Activated CD8-positive, alpha-beta memory T cell treated with anti-CD3 and anti-CD28 coated beads, Interleukin-2, amount 50 U/mL, for 48 hours (primary cell): ENCODE data around the gene NKX1-2.
"Not testable (repeated sequence)": the region's sequence is repeated elsewhere in the genome, so short reads cannot be mapped to it uniquely, and the experiment has no call there.

Experiments
- DNase-seq: peaks from one replicate; pipeline ENCODE4 v3.0.0-alpha.2; 2020

Gene NKX1-2

DNA sequence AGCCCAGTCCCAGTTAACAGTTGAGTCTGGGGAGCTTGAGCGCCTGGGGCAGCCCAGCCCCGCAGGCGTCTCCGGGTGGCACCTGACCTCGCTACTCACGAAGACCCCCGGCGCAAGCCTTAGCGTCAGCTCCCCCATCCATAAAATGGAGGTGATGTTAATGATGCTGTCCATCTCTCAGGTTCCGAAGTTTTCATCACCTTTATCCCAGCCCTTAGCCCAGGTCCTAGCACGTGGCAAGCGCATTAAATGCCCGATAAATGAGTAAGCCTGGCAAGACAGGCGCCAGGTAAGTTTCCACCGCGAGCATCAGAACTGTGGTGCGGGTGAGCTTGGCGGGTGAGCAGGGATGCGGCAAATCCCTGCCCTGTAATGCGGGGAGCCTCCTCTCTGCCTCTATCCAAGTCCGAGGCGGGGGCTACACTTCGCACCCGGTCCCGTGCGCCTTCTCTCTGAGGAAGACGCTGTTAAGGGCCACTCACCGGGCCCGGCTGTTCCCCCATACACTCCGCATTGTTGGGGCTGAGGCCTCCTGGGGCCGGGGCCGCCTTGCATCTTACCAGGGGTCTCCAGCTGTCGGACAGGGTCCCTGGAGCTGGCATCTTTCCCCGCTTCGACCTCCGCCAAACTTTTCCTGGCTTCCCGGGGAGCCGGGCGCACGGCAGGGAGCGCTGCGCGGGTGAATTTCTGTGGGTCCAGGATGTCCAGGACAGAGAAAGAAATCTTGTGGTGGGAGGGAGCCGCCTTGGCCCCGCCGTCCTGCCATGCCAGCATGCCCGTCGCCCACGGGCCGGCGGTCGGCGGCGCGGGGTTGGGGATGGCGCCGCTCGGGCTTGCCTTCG, 444 bp downstream of the NKX1-2 start:
- no peak for DNase-seq

DNA sequence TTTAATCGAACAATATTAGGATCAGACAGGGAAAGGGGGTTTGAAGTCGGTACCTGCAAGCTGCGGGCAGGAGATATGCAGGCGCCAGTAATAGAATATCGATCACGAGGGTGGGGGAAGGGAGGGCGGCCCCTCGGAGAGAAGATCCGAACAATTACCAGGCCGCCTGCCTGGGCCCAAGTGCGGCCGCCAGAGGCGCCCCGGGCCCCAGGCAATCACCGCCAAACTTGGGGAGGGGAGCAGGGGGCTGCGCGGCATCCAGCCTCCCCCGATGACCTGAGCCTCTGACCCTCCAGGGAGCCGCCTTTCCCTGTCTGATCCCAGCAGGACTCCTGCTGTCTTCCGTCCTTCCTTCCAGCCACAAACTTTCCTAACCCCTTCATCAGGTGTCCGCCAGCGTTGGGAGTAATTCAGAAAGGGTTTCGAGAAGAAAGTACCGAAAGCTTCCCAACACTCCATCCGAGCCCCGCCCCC, 1.1 kb downstream of the NKX1-2 start:
- no peak for DNase-seq

DNA sequence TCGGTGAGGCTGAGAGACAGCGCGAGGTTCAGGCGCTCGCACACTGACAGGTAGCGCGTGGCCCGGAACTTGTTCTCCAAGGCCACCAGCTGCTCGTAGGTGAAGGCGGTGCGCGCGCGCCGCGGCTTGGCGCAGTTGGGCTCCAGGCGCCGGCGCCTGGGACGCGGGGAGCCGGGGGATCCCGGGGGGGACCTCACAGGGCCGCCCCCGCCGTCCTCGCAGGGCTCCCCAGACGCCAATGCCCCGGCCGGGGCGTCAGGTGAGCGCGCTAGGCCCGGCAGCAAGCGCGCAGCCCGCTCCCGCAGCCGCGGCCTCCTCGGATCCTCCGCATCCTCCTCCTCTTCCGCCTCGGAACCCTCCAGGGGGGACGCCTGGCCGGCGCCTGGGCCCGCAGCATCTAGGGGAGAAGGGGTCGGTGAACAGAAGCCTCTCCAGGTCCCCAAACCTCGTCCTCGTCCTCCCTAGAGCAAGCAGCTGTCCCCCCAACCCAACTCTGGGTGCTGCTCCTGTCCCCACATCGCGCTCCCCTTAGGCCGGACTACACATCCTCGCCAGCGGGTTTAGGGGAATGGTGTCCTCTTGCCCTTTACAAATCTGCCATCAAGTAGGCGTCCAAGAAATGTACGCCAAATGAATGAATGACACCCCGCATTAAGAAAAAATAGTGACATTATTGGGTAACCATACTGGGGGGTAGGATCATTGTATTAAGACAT, 1.9 kb downstream of the NKX1-2 start:
- DNase-seq: no peak

DNA sequence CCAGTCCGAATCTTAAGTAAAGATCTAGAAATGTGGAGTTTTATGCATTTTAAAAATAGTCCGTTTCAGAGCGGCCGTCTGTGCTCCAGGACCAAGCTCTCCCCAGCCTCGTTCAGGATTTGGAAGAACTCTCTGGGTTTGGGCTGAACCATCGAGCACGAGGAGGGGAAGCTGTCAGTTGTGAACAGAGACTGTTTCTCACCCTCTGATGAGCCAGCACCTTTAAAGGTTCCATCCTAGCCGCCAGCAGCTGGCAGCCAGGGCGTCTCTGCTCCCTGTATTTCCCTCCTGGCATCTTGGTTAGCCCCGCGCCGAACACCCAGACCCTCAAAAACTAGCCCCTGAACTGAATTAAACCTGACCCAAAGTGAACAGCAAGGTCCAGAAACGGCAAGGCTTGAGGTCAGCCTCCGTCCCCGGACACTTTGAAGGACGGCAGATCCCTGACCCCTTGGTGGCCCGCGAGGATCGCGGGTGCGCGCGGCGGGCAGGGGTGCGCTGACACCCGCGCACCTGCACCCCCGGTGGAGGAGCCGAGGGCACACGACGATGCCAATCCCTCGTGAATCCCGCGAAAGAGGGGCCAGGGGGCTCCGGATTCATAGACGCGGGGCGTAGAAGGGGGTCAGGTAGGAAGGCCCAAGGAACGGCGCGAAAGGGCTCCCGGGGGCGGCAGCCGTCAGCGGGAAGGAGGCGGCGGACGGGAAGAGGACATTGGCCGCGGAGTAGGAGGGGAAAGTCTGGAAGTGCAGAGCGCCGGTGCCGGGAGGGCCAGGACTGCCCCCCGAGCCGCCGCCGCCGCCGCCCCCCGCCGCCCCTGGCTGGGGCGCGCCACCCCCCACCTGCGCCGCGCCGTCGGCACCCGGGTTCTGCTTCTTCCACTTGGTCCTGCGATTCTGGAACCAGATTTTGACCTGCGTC, 2.7 kb downstream of the NKX1-2 start:
- DNase-seq: no peak

DNA sequence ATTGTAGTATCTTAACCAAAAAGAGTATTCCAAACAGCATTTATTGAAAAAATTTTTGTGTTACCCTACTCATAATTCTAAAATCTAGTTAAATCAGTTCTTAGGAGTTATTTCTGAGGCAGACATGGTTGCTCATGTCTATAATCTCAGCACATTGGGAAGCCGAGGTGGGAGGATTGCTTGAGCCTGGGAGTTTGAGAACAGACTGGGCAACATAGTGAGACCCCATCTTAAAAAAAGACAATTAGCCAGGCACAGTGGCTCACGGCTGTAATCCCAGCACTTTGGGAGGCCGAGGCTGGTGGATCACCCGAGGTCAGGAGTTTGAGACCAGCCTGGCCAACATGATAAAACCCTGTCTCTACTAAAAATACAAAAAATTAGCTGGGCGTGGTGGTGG, 8.1 kb downstream of the NKX1-2 start:
- DNase-seq: not testable (repeated sequence)

DNA sequence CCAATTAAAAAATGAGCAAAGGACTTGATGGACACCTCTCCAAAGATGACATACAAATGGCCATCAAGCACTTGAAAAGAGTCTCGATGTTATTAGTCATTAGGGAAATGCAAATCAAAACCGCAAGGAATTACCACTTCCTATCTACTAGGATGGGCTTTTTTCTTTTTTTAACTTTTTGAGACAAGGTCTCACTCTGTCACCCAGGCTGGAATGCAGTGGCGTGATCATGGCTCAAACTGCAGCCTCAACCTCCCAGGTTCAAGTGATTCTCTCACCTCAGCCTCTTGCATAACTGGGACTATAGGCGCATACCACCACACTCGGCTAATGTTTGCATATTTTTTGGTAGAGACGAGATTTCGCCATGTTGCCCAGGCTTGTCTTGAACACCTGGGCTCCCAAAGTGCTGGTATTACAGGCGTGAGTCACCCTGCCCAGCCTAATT, 13.6 kb downstream of the NKX1-2 start:
- DNase-seq: no peak

DNA sequence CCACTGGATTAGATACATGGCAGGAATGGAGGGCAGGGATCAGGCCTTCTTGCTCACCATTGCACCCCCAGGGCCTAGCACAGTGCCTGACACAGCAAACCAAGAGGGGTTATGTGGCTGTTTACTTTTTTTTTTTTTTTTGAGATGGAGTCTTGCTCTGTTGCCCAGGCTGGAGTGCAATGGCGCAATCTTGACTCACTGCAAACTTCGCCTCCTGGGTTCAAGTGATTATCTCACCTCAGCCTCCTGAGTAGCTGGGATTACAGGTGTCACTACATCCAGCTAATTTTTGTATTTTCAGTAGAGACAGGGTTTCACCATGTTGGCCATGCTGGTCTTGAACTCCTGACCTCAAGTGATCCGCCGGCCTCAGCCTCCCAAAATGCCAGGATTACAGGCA, 14.2 kb downstream of the NKX1-2 start:
- DNase-seq: not testable (repeated sequence)

DNA sequence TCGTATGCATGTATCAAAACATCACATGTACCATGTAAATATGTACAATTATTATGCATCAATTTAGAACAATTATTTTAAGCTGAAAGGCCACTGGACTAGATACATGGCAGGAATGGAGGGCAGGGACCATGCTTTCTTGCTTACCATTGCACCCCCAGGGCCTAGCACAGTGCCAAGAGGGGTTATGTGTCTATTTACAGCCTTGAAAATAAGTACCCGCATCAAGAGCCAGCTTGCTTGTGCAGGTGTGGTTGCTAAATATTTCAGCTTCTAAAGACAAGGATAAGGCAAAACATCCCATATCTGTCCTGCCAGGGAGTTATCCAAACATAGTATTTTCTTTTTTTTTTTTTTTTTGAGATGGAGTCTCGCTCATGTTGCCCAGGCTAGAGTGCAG, 16.4 kb downstream of the NKX1-2 start:
- DNase-seq: no peak

DNA sequence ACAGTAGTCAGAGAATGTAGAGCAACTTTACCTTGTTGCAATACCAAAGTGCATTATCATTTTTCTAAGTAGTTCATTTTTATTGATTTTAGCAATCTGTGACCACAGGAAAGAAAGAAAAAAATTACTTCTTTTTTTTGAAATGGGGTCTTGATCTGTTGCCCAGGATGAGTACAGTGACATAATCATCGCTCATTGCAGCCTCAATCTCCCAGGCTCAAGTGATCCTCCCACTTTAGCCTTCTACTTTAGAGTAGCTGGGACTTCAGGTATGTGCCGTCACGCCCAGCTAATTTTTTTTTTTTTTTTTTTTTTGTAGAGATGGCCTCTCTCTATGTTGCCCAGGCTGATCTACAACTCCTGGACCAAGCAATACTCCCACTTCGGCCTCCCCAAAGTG, 19.8 kb downstream of the NKX1-2 start:
- DNase-seq: no peak

DNA sequence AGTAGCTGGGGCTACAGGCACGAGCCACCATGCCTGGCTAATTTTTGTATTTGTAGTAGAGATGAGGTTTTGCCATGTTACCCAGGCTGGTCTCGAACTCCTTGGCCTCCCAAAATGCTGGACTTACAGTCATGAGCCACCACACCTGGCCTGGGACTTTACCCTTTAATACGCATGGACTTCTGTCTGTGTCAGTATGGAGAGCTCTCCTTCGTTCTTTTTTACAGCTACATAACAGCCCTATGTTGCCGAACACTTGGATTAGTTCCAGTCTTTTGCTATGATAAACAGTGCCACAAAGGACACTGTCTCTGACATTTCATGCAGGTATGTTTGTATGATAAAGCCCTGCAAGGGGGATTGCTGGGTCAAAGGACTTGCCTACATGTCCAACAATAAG, 20.3 kb downstream of the NKX1-2 start:
- DNase-seq: no peak

DNA sequence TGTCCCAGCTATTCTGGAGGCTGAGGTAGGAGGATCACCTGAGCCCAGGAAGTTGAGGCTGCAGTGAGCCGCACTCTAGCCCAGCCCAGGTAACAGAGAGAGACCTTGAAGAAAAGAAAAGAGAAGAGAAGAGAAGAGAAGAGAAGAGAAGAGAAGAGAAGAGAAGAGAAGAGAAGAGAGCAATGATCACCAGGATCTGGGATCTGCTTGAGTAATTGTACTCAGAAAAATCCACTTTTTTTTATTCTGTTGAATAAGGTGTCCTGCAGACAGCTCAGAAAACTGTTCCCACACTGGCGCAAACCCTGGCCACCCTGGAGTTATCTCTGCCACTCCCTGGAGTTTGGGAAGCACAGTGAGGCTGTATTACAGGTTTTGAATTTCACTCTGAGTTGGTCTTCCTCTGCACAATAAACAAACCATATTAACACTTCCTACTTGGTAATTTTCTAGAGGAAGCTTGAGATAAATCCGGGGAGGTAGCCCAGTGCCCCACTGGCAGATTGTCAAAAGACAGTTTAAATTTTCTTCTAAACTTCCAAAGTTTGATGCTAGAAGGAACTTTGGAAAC, 21.5 kb downstream of the NKX1-2 start:
- DNase-seq: no peak

DNA sequence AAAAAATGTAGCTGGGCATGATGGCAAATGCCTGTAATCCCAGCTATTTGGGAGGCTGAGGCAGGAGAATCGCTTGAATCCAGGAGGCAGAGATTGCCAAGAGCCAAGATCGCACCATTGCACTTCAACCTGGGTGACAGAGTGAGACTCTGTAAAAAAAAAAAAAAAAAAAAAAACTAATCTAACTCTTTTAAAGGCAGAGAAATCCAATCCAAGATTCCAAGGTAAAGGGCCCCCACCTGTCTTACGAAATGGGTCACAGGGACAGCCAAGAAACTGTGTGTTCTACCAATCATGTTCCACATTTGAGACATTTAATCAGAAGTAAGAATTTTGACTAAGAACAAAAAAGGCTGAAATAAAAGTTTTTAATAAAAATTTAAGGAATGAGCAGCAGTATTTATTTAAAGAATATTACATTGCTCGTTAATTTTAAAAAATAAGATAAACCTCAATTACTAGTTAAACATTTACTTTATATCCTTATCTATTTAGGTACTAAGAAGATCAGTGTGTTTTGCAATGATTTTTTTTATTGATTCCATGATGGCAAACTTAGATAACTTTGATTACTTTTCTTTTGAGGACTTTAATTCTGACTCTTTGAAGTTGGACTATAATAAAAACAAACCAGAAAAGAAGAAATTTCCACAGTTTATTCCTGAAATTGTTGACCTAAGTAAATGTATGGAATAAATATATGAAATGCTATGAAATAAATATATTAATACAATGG, 24.4 kb downstream of the NKX1-2 start:
- DNase-seq: no peak

DNA sequence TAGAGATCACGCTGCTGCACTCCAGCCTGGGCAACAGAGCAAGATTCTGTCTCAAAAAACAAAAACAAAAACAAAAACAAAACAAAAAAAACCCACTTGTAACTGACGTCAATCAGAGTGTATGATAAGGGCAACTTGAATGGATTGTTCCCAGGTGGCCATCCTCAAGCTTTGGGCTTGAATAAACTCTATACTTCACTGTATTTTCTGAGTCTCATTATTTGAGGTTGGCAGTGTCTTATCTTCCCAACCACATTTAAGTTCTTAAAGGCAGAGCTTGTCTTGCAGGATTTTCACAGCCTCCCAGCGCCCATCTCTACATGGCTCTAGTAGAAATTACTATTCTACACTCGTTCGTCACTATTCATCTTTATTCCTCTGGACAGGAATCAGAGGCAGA, 26.0 kb downstream of the NKX1-2 start:
- no peak for DNase-seq

DNA sequence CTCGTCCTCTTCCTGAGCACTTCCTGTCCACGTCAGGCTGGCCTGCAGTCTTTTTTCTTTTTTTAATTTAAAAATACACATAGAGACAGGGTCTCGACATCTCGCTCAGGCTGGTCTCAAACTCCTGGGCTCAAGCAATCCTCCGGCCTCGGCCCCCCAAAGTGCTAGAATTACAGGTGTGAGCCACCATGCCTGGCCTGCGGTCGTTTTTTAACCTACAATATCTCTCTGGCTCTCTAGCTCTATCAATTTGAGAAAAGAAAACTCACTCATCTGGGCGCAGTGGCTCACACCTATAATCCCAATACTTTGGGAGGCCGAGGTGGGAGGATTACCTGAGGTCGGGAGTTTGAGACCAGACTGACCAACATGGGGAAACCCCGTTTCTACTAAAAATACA, 27.1 kb downstream of the NKX1-2 start:
- no peak for DNase-seq

DNA sequence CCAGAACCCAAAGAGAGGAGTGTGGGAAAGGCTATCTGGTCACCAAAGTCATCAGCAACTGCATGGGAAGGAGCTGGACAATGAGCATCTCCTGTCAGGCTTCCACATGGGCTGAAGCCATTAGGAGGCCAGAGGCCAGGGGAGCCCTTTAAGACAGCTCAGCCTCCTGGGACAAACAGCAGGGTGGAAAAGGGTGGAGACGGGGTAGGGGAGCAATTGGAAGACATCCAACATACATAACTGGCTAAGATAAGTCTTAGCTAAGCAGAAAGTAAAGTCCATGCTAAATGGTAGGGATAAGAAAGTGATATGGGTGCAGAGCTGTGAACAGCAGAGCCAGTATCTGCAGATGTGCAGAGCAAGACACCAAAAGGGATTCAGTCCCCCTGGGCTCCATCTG, 29.6 kb downstream of the NKX1-2 start:
- no peak for DNase-seq

DNA sequence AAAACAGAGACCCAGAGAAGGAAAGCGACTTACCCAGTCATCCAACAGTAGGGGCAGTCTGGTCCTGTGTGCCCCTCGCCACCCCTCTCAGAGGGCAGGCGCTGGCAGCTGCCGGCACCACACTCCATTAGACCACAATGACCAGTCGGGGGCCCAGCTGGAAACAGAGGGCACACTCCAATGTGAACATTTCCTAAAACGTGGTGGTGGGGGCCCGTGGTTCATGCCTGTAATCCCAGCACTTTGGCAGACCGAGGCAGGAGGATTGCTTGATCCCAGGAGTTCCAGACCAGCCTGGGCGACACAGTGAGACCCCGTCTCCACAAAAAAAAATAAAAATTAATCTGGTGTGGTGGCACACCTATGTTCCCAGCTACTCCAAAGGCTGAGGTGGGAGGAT, 30.2 kb downstream of the NKX1-2 start:
- DNase-seq: no peak

DNA sequence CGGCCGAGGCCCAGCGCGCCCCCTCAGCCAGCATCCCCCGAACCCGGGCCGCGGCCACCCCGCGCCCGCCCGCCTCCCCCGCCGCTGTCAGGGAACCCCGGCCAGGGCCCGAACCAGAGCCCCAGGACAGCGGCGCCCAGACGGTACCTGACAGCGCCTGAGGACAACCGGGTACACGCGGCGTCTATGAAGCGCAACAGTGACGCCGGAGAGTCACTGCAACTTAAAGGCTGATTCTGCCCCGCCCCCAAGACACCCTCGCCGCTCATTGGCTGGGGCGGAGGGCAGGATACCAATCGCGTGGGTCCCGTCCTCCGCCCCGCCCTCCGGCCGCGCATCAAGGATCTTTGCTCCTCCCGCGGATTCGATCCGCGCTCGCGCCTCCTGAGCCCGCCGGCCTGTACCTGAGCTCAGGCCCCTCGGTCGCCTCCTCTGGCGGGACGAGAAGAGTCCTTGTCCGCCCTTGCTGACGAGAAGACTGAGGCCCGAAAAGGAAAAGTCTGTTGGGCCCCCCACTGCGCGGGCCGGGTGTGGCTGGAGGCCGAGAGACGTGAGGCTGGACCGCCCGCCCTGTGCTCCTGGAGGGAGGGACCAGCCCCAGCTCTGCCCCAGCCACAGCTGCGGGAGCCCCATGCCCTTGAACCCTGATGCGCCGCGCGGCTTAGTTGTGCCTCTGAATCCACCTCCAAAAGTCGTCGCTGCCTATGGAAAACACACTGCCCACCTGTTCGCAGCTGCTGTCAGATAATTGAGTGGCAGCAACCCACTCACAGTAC, 30.9 kb downstream of the NKX1-2 start, which contains the start of gene OAT:
OAT (minus strand) TSS at position 198 of the 776 bp plus-strand sequence. CDS start 6,752 bp downstream, outside the sequence.
- peak; percentile 95 for DNase-seq

DNA sequence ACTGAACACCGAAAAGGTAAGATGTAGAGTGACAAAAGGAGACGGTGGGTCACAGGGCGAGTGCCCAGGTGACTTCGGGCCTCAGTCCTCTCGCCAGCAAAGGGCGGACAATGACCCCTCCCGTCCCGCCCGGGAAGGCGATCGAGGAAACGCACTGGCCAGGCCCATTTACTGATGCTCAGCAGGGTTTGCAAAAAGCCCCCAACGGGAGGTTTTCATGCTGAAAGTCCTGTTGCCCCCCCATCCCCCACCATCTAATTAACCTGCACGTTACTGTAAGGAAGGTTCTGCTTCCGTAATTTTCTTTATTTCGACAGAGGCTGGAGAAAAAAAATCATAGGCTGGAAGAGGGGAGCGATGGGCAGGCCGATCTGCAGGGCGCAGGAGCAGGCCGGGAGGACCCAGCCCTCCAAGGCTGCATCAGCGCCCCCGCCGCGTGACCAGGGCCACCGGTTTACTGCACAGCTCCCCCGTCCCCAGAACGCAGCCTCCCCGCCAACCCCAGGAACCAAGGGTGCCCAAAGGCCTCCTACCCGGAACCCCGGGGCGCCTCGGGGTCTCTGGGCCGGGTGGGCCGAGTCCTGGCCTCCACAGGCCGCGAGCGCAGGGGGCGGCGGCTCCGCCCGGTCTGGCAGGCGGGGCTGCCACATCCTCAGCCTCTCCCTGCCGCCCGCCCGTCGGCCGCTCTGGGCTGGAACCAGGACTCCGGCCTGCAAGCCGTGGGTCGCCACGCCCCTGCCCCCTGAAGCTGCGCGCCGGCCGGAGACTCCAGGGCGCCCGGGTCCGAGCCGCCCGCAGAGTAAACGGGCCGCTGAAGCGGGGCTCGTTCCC, 31.7 kb downstream of the NKX1-2 start:
- peak; percentile 77 for DNase-seq

DNA sequence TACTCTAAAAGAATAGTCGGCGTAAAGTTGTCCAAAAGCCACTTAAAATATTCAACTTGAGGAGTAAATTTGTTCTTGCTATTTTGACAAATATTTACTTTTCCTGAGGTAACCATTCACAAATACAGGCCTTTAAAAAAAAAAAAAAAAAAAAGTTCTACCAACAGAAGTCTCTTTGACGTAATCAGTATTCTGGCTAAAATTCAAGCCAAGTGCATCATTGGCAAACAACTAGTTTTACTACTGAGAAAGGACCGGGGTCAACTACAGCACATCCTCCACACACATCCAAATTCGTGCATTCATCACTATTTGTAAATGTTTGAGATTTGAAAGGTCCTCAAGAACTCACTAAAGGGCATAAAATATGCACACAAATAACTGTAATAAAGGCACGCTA, 33.1 kb downstream of the NKX1-2 start:
- DNase-seq: no peak

DNA sequence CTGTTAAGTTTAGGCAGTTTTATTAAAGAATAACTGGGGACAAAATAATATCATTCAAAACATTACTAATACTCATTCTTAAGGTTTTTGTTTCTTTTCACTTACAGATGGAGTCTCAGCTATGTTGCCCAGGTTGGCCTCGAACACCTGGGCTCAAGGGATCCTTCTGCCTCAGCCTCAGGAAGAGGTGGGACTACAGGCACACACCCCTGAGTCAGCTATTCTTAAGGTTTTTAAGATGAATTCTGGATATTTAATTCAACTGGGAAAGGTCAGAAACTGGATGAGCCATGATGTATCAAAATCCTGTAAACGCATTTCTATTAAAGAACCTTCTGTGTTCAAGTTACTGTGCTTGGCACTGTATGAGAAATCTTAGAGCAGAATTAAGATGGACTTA, 34.6 kb downstream of the NKX1-2 start:
- no peak for DNase-seq
